ENCODE data around the gene CYP2S1.
"Not testable (repeated sequence)": the region's sequence is repeated elsewhere in the genome, so short reads cannot be mapped to it uniquely, and the experiment has no call there.

The CYP2S1 gene
- long read RNA-seq, donor 1 = 0 reads
- long read RNA-seq, donor 2 = 0 reads
- long read RNA-seq, donor 3 = 0 reads
- long read RNA-seq, donor 4 = 0 reads
- long read RNA-seq, donor 5 = 0 reads
- long read RNA-seq, donor 6 = 0 reads
- long read RNA-seq, donor 7 = 0 reads
- long read RNA-seq, donor 8, partial matches to known transcripts = 0 of 1 reads
- long read RNA-seq, donor 8, other reads (novel, unspliced or antisense) = 0 of 1 reads

GRCh38 chr19:41192574-41193429 lies at the start of gene CYP2S1:
Gene CYP2S1, plus strand, starts transcription at chr19:41193219. Its CDS starts 46 bp downstream, at chr19:41193265.
- DNase-seq = peak; percentile 45

DNA sequence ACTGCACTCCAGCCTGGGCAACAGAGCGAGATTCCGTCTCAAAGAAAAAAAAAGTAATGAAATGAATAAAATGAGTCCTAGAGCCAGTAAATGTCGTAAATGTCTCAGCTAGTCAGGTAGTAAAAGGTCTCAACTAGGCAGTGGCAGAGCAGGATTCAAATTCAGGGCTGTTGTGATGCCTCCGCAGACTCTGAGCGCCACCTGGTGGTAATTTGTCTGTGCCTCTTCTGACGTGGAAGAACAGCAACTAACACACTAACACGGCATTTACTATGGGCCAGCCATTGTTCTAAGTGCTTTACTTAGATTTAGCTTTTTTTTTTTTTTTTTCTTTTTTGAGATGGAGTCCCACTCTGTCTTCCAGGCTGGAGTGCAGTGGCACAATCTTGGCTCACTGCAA lies 48.6 kb upstream of the CYP2S1 start:
- DNase-seq = no peak

DNA sequence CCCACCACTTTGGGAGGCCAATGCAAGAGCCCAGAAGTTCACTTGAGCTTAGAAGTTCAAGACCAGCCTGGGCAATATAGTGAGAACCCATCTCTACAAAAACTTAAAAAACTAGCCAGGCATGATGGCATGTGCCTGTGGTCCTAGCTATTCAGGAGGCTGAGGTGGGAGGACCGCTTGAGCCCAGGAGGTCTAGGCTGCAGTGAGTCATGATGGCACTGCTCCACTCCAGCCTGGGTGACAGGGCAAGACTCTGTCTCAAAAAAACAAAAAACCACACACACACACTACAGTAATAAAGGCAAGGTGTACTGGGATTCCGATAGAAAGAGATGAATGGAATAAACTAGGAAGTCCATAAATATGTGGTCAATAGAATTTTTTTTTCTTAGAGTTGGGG lies 43.2 kb upstream of the CYP2S1 start:
- no peak for DNase-seq

- not testable (repeated sequence) for DNase-seq
These were observed 42.0 kb upstream of the CYP2S1 start for GRCh38 chr19:41150986-41151385.

DNA sequence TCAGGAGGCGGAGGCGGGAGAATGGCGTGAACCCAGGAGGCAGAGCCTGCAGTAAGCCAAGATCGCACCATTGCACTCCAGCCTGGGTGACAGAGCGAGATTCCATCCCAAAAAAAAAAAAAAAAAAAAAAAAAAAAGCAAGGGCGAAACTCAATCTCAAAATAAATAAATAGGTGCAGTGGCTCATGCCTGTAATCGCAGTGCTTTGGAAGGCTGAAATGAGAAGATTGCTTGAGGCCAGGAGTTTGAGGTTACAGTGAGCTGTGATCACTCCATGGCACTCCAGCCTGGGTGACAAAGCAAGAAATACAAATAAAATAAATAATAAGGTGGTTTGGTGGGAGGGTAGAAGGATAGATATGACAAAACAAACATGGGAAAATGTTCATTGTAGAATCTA lies 39.0 kb upstream of the CYP2S1 start:
- no peak for DNase-seq

GRCh38 chr19:41156207-41156606 lies 36.8 kb upstream of the CYP2S1 start:
- DNase-seq = no peak

GRCh38 chr19:41159881-41160280 lies 33.1 kb upstream of the CYP2S1 start:
- no peak for DNase-seq

DNA sequence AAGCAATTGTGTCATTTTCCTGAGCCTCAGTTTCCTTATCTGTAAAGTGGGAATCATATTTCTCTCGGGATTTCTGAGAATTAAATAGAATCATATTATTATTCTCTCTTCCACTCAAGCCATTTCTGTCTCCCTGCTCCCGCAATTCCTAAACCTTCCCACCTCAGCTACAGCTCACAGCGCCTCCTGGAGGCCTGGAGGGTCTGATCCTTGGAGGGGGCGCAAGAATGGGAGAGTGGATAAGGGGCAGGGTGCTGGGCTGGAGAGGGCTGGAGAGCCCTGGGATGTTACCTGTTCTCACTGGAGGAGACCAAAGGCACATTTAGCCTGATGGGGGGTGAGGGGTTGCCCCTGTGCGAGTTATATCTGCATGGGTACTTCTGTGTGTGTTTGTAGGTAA lies 31.1 kb upstream of the CYP2S1 start:
- no peak for DNase-seq

- DNase-seq = no peak
These were observed 25.8 kb upstream of the CYP2S1 start for GRCh38 chr19:41166944-41167804.

DNA sequence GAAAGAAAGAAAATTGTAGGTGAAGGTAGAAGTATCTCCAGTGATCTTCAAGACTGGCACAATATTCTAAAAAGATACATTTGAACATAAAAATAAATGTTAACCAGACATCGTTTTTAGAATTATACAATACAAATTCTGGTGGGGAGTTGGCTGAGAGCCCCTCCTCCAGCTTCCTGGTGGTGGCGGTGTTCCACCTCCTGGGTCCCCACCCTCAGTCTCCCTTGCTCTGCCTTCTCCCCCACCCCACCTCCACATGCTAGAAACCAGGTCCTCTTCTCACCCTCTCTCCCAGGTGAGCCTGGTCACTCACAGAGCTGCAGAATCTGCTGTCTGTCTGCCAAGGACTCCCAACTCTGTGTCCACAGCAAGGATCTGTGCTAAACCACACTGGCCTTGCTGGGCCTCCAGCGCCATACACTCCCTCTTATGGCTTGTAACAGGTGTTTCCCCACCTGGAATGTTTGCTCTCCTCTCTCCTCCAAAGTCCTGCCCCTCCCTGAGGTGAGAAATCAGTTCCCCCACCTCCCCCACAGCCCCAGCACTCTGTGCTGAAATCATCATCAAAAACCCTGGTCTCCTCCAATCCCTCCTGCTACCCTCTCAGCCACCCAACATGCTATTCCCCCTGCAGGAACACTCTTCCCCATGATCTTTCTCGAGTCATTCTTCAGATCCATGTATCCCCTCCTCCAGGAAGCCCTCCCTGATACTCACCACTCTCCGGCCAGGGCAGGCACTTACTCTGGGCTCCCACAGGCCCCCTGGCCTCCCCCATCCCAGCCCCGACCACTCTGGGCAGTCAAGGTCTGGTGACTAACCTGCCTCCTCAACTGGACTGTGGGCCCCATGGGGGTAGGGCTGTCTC lies 20.5 kb upstream of the CYP2S1 start:
- DNase-seq = no peak

DNA sequence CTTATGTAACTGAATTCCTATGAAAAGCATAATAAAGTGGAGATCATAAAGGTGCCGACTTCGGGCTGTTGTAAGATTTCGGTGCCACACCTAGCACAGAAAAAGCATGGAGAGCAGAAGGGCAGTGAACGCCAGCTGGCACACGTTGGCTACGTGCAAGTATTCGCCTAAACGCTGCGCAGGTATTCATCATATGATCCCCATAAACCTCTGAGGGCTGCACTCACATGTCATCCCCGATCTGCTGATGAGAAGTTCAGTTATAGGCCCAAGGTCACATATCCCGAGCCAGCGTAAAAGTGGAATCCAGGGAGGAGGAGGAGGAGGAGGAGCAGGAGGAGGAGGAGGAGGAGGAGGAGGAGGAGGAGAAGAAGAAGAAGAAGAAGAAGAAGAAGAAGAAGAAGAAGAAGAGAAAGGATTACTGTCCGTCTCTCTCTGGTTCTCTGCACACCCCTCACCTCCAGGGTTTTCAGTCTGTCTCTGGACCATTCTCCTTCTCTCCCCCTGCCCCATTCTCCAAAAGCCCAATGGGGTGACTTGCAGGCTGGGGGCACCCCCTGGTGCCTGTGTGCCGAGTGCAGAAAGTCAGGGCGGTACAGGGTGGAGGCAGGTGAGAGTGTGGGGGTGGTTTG lies 18.6 kb upstream of the CYP2S1 start:
- no peak for DNase-seq

DNA sequence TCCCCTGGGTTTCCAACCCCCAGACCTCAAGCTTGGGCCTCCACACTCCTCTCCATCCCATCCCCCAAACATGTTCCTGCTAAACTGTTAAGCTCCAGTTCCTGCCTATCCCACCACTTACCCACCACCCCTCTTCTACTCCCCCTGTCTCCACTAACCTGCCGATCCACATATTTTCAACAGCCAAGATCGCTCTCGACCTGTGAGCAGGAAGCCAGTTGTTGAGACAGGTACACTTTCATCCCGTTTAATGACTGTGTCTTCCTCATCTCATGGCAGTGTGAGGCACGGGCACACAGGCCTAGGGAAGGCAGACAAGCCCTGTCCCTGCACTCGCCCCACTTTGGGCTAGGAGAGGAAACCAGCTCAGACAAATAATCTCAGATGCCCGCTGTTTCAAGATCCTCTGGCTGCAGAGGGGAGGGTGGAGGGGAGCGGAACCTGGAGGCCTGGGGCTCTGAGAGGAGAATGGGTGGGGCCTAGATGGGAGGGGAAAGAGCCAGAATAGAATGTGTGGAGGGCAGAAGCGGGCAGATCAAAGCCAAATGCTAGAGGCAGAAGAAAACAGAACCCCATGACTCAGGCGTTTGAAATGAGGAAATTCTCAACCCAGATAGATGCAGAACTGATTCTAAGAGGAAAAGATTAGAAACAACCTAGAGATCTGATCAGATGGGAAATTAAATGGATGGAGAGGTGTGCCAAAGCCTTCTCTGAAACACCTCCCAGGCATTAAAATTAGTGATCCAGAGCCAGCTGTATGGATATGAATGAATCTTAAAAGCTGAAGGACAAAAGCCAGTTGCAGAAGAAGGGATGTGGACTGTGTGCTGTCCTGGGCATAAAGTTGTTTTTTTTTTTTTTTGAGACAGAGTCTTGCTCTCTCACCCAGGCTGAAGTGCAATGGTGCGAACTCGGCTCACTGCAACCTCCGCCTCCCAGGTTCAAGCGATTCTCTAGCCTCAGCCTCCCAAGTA lies 16.9 kb upstream of the CYP2S1 start:
- no peak for DNase-seq

DNA sequence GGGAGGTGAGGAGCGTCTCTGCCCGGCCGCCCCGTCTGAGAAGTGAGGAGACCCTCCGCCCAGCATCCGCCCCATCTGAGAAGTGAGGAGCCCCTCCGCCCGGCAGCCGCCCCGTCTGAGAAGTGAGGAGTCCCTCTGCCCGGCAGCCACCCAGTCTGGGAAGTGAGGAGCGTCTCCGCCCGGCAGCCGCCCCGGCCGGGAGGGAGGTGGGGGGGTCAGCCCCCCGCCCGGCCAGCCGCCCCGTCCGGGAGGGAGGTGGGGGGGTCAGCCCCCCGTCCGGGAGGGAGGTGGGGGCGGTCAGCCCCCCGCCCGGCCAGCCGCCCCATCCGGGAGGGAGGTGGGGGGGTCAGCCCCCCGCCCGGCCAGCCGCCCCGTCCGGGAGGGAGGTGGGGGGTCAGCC lies 12.8 kb upstream of the CYP2S1 start:
- not testable (repeated sequence) for DNase-seq

GRCh38 chr19:41186971-41187883 lies 5.8 kb upstream of the CYP2S1 start:
- no peak for DNase-seq

DNA sequence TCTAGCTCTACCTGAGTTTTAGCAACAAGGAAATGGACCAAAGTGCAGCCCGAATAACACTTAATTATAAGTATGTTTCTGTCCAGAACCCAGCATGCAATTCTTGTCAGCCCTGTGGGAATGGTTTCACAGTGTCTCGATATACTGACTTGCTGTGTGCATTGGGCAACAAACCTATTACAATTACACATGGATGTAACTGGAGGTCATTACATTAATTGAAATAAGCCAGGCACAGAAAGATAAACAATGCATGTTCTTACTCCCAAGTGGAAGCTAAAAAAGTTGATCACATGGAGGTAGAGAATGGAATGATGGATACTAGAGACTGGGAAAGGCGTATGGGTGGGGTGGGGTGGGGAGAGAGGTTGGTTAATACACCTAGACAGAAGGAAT lies 5.1 kb upstream of the CYP2S1 start:
- DNase-seq = no peak

DNA sequence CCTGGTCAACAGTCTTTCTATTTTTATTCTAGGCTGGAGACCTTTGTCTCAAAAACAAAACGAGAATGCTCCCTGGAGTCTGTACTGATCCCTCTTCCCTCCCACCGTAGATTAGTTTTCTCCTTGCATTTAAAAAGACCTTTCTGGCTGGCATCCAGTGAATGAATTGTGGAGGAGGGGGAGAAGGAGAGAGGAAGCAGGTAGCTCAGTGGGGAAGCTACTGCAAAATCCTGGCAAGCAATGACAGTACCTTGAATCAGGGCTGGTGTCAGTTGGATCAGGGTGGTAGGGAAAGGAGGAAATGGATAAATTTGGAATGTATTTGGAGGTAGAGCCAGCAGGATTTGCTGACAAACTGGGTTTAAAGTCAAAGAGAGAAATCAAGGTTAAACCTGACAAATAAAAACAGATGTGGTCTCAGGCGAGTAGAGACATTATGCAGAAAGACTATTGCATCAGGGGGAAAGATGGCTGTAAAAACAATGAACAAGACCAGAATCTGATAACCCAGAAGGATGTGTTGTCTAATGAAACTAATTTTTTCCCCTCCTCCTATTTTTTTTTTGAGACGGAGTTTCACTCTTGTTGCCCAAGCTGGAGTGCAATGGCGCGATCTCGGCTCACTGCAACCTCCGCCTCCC lies 3.5 kb upstream of the CYP2S1 start:
- no peak for DNase-seq

DNA sequence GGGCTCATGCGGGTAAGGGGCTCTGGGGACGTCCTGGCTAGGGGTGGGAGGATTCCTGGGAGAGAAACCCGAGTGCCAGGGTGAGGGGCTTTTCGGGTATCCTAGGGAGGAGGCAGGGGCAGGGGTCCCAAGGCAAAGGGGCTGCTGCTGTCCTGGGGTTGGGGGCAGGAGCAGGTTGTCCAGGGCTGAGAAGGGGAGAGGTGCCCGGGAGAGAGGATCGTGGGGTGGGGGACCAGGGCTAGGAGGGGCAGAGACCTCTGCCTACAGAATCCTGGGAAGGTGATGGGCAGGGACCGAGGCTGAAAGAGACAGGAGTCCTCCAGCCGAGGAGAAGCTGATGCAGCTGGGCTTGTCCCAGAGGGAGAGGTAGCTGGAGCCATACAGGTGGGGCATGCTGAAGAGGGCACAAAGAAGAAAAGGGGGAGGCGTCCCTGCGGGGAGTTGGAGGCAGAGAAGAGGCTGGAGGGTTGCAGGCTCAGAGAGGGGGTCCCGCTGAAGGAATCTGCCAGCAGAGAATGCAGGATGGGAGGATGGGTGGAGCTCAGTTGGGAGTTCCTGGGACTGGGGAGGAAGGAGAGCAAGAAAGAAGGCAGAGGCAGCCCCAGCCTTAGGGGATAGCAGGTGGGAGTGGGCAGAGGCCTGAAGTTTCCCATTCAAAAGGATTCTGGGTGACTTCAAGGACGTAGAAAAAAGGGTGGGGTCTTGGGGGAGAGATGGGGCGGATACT lies 574 bp downstream of the CYP2S1 start:
- DNase-seq = no peak

DNA sequence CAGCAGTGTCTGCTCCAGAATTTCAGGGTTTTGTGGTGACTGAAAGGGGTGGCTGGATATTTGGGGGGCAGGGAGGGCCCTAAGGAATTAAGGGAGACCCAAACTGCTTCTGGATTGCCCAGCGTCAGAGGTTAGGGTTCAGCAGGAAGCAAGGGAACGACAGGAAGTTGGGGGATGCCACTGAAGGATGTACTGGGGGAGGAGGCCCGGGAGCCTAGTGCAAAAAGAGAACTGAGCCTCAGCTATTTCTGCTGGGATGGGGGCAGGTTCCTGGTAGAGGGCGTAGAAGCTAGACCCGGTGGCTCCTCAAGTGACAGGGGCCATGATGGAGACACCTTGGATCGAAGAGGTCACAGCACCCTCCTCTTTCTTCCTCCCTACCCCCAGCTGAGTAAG lies 1.1 kb downstream of the CYP2S1 start:
- no peak for DNase-seq

All from right kidney (tissue), 9 donors.